HUES48 (cell line): ENCODE data around the gene HNRNPC.
"Not testable (repeated sequence)": the region's sequence is repeated elsewhere in the genome, so short reads cannot be mapped to it uniquely, and the experiment has no call there.

Experiments used
- H3K27ac ChIP-seq: one replicate; pipeline ENCODE4 v1.7.0; 2013; ENCODE audit warnings: low read depth, low read length, inconsistent platforms
- H3K27me3 ChIP-seq: 2 replicates; pipeline ENCODE4 v1.6.1; 2013; ENCODE audit warnings: mild to moderate bottlenecking, low read length; ENCODE audit not compliant: control insufficient read depth, insufficient read depth
- H3K36me3 ChIP-seq: 2 replicates; pipeline ENCODE4 v1.6.1; 2013; ENCODE audit warnings: low read length; ENCODE audit not compliant: control insufficient read depth, insufficient read depth
- H3K4me1 ChIP-seq: 2 replicates; pipeline ENCODE4 v1.6.1; 2013; ENCODE audit warnings: mild to moderate bottlenecking, low read length; ENCODE audit not compliant: control insufficient read depth, insufficient read depth
- H3K4me3 ChIP-seq: 2 replicates; pipeline ENCODE4 v1.5.1; 2013; ENCODE audit warnings: mild to moderate bottlenecking, low read depth, low read length
- H3K9ac ChIP-seq: 2 replicates; pipeline ENCODE4 v1.6.1; 2013; ENCODE audit warnings: mild to moderate bottlenecking, low read depth, low read length, moderate library complexity
- H3K9me3 ChIP-seq: 2 replicates; pipeline ENCODE4 v1.6.1; 2013; ENCODE audit warnings: low read length; ENCODE audit not compliant: control insufficient read depth, insufficient read depth

HNRNPC gene

GRCh38 chr14:21302013-21302835 is 33.0 kb upstream of the HNRNPC start:
- Histone ChIP-seq H3K27ac (no peak overlapping the region), H3K36me3 (no peaks in the 10 kb centered on the region), H3K9ac (no peak overlapping the region), H3K4me3 (no peak overlapping the region), H3K4me1 (0 out of 2 replicates have a peak, but pooled peaks cover 2% of the 10 kb centered on the region), H3K9me3 (no peaks in the 10 kb centered on the region), H3K27me3 (peaks cover 7% of the 10 kb centered on the region; the same call in 1 of the 2 replicates)

GRCh38 chr14:21300892-21301291 is 31.6 kb upstream of the HNRNPC start:
- H3K36me3 ChIP-seq: no peaks in the 10 kb centered on the region
- peaks cover 7% of the 10 kb centered on the region; the same call in 1 of the 2 replicates for H3K27me3 ChIP-seq
- H3K4me1 ChIP-seq: 0 out of 2 replicates have a peak, but pooled peaks cover 2% of the 10 kb centered on the region
- H3K9me3 ChIP-seq: no peaks in the 10 kb centered on the region
- H3K27ac ChIP-seq: no peak overlapping the region
- peak overlapping the region; percentile 67; the same call in 1 of the 2 replicates for H3K9ac ChIP-seq
- H3K4me3 ChIP-seq: peak overlapping the region; percentile 56

DNA sequence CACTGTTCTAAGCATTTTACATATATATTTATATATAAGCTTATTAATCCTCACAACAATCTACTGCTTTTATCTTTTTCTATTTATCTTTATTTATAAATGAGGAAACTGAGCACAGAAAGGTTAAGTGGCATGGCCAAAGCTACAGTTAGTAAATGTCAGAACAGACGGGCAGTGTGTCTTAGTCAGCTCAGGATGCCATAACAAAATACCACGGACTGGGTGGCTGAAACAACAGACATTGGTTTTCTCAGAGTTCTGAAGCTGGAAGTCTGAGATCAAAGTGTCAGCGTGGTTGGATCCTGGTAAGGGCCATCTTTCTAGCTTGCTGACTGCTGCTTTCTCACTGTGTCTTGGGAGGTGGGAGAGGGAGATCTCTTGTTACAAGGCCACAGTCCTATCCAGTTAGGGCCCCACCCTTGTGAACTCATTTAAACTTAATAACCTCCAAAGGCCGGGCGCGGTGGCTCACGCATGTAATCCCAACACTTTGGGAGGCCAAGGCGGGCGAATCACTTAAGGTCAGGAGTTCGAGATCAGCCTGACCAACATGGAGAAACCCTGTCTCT is 30.4 kb upstream of the HNRNPC start:
- Histone ChIP-seq H3K27ac (no peak overlapping the region), H3K4me3 (no peak overlapping the region), H3K36me3 (no peaks in the 10 kb centered on the region), H3K4me1 (0 out of 2 replicates have a peak, but pooled peaks cover 2% of the 10 kb centered on the region), H3K9ac (no peak overlapping the region), H3K27me3 (peaks cover 7% of the 10 kb centered on the region; the same call in 1 of the 2 replicates), H3K9me3 (no peaks in the 10 kb centered on the region)

GRCh38 chr14:21298358-21298757 is 29.1 kb upstream of the HNRNPC start:
- H3K4me3 ChIP-seq: no peak overlapping the region
- 0 out of 2 replicates have a peak, but pooled peaks cover 2% of the 10 kb centered on the region for H3K4me1 ChIP-seq
- no peak overlapping the region for H3K9ac ChIP-seq
- H3K36me3 ChIP-seq: no peaks in the 10 kb centered on the region
- no peak overlapping the region for H3K27ac ChIP-seq
- no peaks in the 10 kb centered on the region for H3K9me3 ChIP-seq
- peaks cover 7% of the 10 kb centered on the region; the same call in 1 of the 2 replicates for H3K27me3 ChIP-seq

- H3K9me3 ChIP-seq, H3K36me3 ChIP-seq, H3K9ac ChIP-seq, H3K27me3 ChIP-seq, H3K27ac ChIP-seq, H3K4me3 ChIP-seq, H3K4me1 ChIP-seq: not testable (repeated sequence)
Measured at GRCh38 chr14:21294026-21294425, 24.8 kb upstream of the HNRNPC start.

DNA sequence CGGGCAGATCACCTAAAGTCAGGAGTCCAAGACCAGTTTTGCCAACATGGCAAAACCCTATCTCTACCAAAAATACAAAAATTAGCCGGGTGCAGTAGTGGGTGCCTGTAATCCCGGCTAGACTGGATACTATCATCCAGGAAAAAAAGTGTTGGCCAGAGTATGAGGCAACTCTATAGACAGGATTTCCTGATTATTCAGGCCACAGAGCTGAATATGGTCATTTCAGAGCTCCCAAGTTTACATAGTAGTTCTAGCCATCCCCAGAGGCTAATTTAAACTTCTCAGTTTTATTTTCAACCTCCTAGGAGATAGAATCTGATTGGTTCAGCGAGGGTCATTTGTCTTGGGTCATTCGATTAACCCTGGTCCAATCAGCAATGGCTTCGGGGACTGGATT is 17.9 kb upstream of the HNRNPC start:
- Histone ChIP-seq H3K36me3 (no peaks in the 10 kb centered on the region), H3K4me1 (no peaks in the 10 kb centered on the region), H3K27ac (no peak overlapping the region), H3K9me3 (no peaks in the 10 kb centered on the region), H3K4me3 (no peak overlapping the region), H3K9ac (no peak overlapping the region), H3K27me3 (no peaks in the 10 kb centered on the region)

DNA sequence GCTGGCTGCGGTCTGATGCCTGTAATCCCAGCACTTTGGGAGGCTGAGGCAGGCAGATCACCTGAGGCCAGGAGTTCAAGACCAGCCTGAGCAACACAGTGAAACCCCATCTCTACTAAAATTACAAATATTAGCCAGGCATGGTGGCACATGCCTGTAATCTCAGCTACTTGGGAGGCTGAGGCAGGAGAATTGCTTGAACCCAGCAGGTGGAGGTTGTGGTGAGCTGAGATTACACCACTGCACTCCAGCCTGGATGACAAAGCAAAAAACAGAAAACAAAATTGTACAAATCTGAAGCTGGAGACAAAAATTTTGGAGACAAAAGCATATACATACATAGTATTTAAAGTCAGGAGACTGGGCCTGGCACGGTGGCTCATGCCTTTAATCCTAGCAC is 17.3 kb upstream of the HNRNPC start:
- H3K4me1 ChIP-seq, H3K9ac ChIP-seq, H3K27me3 ChIP-seq, H3K36me3 ChIP-seq, H3K4me3 ChIP-seq, H3K27ac ChIP-seq, H3K9me3 ChIP-seq: not testable (repeated sequence)

- not testable (repeated sequence) for H3K4me3 ChIP-seq, H3K27ac ChIP-seq, H3K4me1 ChIP-seq, H3K9me3 ChIP-seq, H3K9ac ChIP-seq, H3K36me3 ChIP-seq, H3K27me3 ChIP-seq
Measured at GRCh38 chr14:21281917-21282316, 12.7 kb upstream of the HNRNPC start.

DNA sequence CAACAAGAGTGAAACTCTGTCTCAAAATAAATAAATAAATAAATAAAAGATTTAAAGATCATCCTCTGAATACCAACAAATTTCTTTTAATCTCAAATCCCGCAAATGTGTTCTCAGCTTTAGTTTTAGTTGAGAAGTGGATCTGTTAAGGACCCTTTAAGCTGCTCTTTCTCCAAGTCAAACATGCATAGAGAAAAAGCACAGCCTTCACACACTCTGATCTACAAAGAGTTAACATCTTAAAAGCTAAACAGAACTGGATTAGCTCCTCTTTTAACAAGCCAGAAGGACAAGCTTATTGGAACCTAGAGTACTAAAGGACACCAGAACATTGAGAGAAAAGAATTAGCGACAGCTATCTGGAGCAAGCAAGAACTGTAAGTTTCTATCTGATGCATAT is 10.5 kb upstream of the HNRNPC start, which contains the start of gene RPGRIP1:
RPGRIP1 (plus strand) TSS at position 301 of the 400 bp plus-strand sequence. CDS start 7,894 bp downstream, outside the sequence.
- Histone ChIP-seq H3K9ac (no peak within 1 kb of the TSS), H3K4me1 (no peaks in the 10 kb centered on the region), H3K36me3 (no peaks in the 10 kb centered on the region), H3K27me3 (no peaks in the 10 kb centered on the region), H3K9me3 (no peaks in the 10 kb centered on the region), H3K4me3 (no peak within 1 kb of the TSS), H3K27ac (no peak within 1 kb of the TSS)

DNA sequence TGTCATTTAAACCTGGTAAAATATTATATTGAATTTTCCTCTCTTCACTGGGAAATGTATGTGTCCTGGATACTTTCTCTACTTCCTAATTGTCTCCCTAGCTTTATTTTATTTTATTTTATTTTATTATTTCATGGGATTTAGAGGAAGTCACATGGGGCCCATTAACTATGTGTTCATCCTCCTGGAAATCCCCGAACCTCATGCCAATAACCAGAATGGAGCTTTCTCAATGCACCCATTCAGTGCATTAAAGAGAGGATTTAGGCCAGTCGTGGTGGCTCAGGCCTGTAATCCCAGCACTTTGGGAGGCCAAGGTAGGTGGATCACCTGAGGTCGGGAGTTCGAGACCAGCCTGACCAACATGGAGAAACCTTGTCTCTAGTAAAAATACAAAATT is 9.4 kb upstream of the HNRNPC start:
- Histone ChIP-seq H3K36me3 (no peaks in the 10 kb centered on the region), H3K27me3 (no peaks in the 10 kb centered on the region), H3K9ac (no peak overlapping the region), H3K4me3 (no peak overlapping the region), H3K4me1 (no peaks in the 10 kb centered on the region), H3K9me3 (no peaks in the 10 kb centered on the region), H3K27ac (no peak overlapping the region)

GRCh38 chr14:21275261-21275858 is 6.1 kb upstream of the HNRNPC start:
- H3K27me3 ChIP-seq: no peaks in the 10 kb centered on the region
- no peak overlapping the region for H3K4me3 ChIP-seq
- H3K36me3 ChIP-seq: no peaks in the 10 kb centered on the region
- H3K4me1 ChIP-seq: no peaks in the 10 kb centered on the region
- H3K9me3 ChIP-seq: no peaks in the 10 kb centered on the region
- H3K27ac ChIP-seq: no peak overlapping the region
- H3K9ac ChIP-seq: no peak overlapping the region
